Neural cell (in vitro differentiated cells): ENCODE data around the gene DDN. TPM values are rescaled to one million over a fixed set of nuclear protein-coding genes. Genes with fewer than 3 reads are reported as not detected.

Experiments used
- polyA plus RNA-seq: library from polyadenylated mRNA; depleted of rRNA; stranded (reverse); fragments of >200 nt; gene quantifications from 2 replicates; pipeline ENCODE4 v1.2.3, GENCODE V29; 2014
- small RNA-seq, 3 experiments: library from RNA; depleted of rRNA; stranded (forward); fragments of <200 nt; gene quantifications; one replicate each; pipeline ENCODE3, GENCODE V24; 2012

Gene DDN
- polyA plus RNA-seq, 1 donor from 2014 or later = 0.51 TPM

Small RNAs within 50 kb of the gene (small RNA-seq; reads per million reads assigned to genes)
- 0 reads per million in 3 experiments for gene RNU6-940P

Other genes with a start within 250 kb of the DDN start
- 43.1 and 48.2 TPM in 2 replicates for gene ADCY6, start 210.3 kb downstream of the DDN start, polyA plus RNA-seq
- 123 and 129 TPM in 2 replicates for gene CACNB3, start 180.9 kb downstream of the DDN start, polyA plus RNA-seq
- gene DDX23, start 147.2 kb downstream of the DDN start, polyA plus RNA-seq = 94.6 and 96.5 TPM in 2 replicates
- 1.3 and 5.8 TPM in 2 replicates for gene RND1, start 133.5 kb downstream of the DDN start, polyA plus RNA-seq
- gene FKBP11, start 73.9 kb downstream of the DDN start, polyA plus RNA-seq = 24.5 and 24.9 TPM in 2 replicates
- 114 TPM in 2 replicates for gene ARF3, start 41.9 kb downstream of the DDN start, polyA plus RNA-seq
- 0.92 and 1.2 TPM in 2 replicates for gene WNT10B, start 27.6 kb downstream of the DDN start, polyA plus RNA-seq
- not detected in 2 replicates for gene WNT1, start 21.1 kb downstream of the DDN start, polyA plus RNA-seq
- 69.0 and 71.0 TPM in 2 replicates for gene PRKAG1, start 19.4 kb upstream of the DDN start, polyA plus RNA-seq
- gene KMT2D, start 61.4 kb upstream of the DDN start, polyA plus RNA-seq = 14.1 and 15.8 TPM in 2 replicates
- 0.68 TPM in 1 of 2 replicates, not detected in the other for gene RHEBL1, start 70.6 kb upstream of the DDN start, polyA plus RNA-seq
- gene DHH, start 95.4 kb upstream of the DDN start, polyA plus RNA-seq = 0.28 and 0.66 TPM in 2 replicates
- gene LMBR1L, start 111.5 kb upstream of the DDN start, polyA plus RNA-seq = 344 and 381 TPM in 2 replicates
- 573 and 605 TPM in 2 replicates for gene TUBA1B, start 132.0 kb upstream of the DDN start, polyA plus RNA-seq
- gene TUBA1A, start 189.7 kb upstream of the DDN start, polyA plus RNA-seq = 14,333 and 15,501 TPM in 2 replicates